ENCODE measurements around the gene ATP6V1A.

Gene ATP6V1A

GRCh38 chr3:113747283-113748046, 630 bp downstream of the ATP6V1A start:
- no peak for DNase-seq

- DNase-seq, result no peak
Observed at GRCh38 chr3:113751141-113751540, 4.3 kb downstream of the ATP6V1A start.

- DNase-seq, result no peak
Observed at GRCh38 chr3:113753376-113753985, 6.6 kb downstream of the ATP6V1A start.

- DNase-seq, result no peak
Observed at GRCh38 chr3:113754494-113755159, 7.8 kb downstream of the ATP6V1A start.

- DNase-seq, result no peak
Observed at GRCh38 chr3:113758389-113759024, 11.7 kb downstream of the ATP6V1A start.

- no peak for DNase-seq
Observed at GRCh38 chr3:113764698-113765097, 17.9 kb downstream of the ATP6V1A start.

- DNase-seq, result no peak
Observed at GRCh38 chr3:113769551-113769950, 22.7 kb downstream of the ATP6V1A start.

- no peak for DNase-seq
Observed at GRCh38 chr3:113771993-113772392, 25.2 kb downstream of the ATP6V1A start.

- DNase-seq, result no peak
Observed at GRCh38 chr3:113773381-113773780, 26.5 kb downstream of the ATP6V1A start.

GRCh38 chr3:113775516-113775915, 28.7 kb downstream of the ATP6V1A start:
- DNase-seq, result no peak

- DNase-seq, result no peak
Observed at GRCh38 chr3:113776564-113776963, 29.7 kb downstream of the ATP6V1A start.

- no peak for DNase-seq
Observed at GRCh38 chr3:113783463-113783862, 36.6 kb downstream of the ATP6V1A start.

- no peak for DNase-seq
Observed at GRCh38 chr3:113783980-113784379, 37.1 kb downstream of the ATP6V1A start.

- no peak for DNase-seq
Observed at GRCh38 chr3:113791381-113791780, 44.5 kb downstream of the ATP6V1A start.

GRCh38 chr3:113794526-113794925, 47.7 kb downstream of the ATP6V1A start:
- DNase-seq, result no peak

GRCh38 chr3:113795693-113796092, 48.9 kb downstream of the ATP6V1A start:
- DNase-seq, result no peak

GRCh38 chr3:113802795-113803455, 56.1 kb downstream of the ATP6V1A start:
- no peak for DNase-seq

GRCh38 chr3:113804661-113805060, 57.8 kb downstream of the ATP6V1A start:
- no peak for DNase-seq

GRCh38 chr3:113805249-113805648, 58.4 kb downstream of the ATP6V1A start:
- DNase-seq, result no peak

- DNase-seq, result no peak
Observed at GRCh38 chr3:113812854-113813253, 66.0 kb downstream of the ATP6V1A start.

GRCh38 chr3:113819866-113820265, 73.0 kb downstream of the ATP6V1A start:
- no peak for DNase-seq

- DNase-seq, result no peak
Observed at GRCh38 chr3:113825090-113825489, 78.3 kb downstream of the ATP6V1A start.

- DNase-seq, result no peak
Observed at GRCh38 chr3:113828600-113828999, 81.8 kb downstream of the ATP6V1A start.

All from activated gamma-delta T cell treated with Interleukin-2 at 50 U/mL for 16 hours (primary cell).